Lower lobe of right lung (tissue), 2 donors: Measurements from ENCODE around the gene INAFM1. TPM values are rescaled to one million over a fixed set of nuclear protein-coding genes. Genes with fewer than 3 reads are reported as not detected.
A peak's percentile ranks its signal among the peaks of the same experiment; 100 is the strongest.

Source experiments
- ATAC-seq, 2 donors: fragments of 200-7000 bp; cut with Tn5 transposase; one replicate each; pipeline ENCODE4 v1.9.1; 2020 to 2022; ENCODE audit warnings: mild to moderate bottlenecking in 2 of 2, moderate library complexity in 2 of 2
- DNase-seq: peaks from one replicate; pipeline ENCODE4 v3.0.0-alpha.2; 2020
- H3K27ac ChIP-seq: fragments of 200-600 bp; one replicate; pipeline ENCODE4 v1.8.0; 2022
- H3K27me3 ChIP-seq: fragments of 200-600 bp; one replicate; pipeline ENCODE4 v1.8.0; 2022; ENCODE audit warnings: low read depth
- H3K36me3 ChIP-seq: fragments of 200-600 bp; one replicate; pipeline ENCODE4 v1.8.0; 2022; ENCODE audit warnings: mild to moderate bottlenecking
- H3K4me1 ChIP-seq: fragments of 200-600 bp; one replicate; pipeline ENCODE4 v1.8.0; 2022
- H3K4me3 ChIP-seq: fragments of 200-600 bp; one replicate; pipeline ENCODE4 v1.8.0; 2022; ENCODE audit warnings: mild to moderate bottlenecking
- H3K9me3 ChIP-seq: fragments of 200-600 bp; one replicate; pipeline ENCODE4 v1.8.0; 2022
- CTCF ChIP-seq: fragments of 200-600 bp; IDR thresholded peaks from one replicate; pipeline ENCODE4 v1.8.0; 2022; ENCODE audit warnings: antibody characterized with exemption, mild to moderate bottlenecking
- intact Hi-C: fragments of 100-400 bp; cut with DNase I; formaldehyde crosslinking; loops from one replicate; pipeline ENCODE4 v1.11.0; 2022
- total RNA-seq: library from RNA; stranded (reverse); fragmentation: NEBNext Ultra II Directional; extraction: Animal tissue kit (Norgen Biotek cat#: 25700); gene quantifications from one replicate; pipeline ENCODE4 v1.2.1, GENCODE V29; 2021
- donor health status: DM: no; HTN: yes; CAD: no; lungs with severe emphysema.

Gene INAFM1
- total RNA-seq, 1 donor from 2014 or later: 18.0 TPM

GRCh38 chr19:47264629-47265028 is 10.1 kb upstream of the INAFM1 start:
- no peak overlapping the region for H3K27ac ChIP-seq
- H3K4me1 ChIP-seq: no peaks in the 10 kb centered on the region
- DNase-seq (no peak), ATAC-seq (no peak)
- H3K4me3 ChIP-seq: no peak overlapping the region
- TF ChIP-seq CTCF: no peak
- H3K27me3 ChIP-seq: no peaks in the 10 kb centered on the region
- intact Hi-C loops: no loop called here
- H3K36me3 ChIP-seq: peaks cover 94% of the 10 kb centered on the region
- no peaks in the 10 kb centered on the region for H3K9me3 ChIP-seq

GRCh38 chr19:47266401-47266941 is 8.2 kb upstream of the INAFM1 start:
- Histone ChIP-seq H3K27me3 (no peaks in the 10 kb centered on the region), H3K27ac (no peak overlapping the region), H3K36me3 (peaks cover 92% of the 10 kb centered on the region), H3K9me3 (no peaks in the 10 kb centered on the region), H3K4me3 (no peak overlapping the region), H3K4me1 (no peaks in the 10 kb centered on the region)
- intact Hi-C loops: no loop called here
- TF ChIP-seq CTCF: no peak
- DNase-seq: no peak
- ATAC-seq: peak in 1 of 2 donors; percentile 10

- ATAC-seq (no peak), DNase-seq (no peak)
- H3K4me1 ChIP-seq: peaks cover under 1% of the 10 kb centered on the region
- no peak overlapping the region for H3K27ac ChIP-seq
- peaks cover 86% of the 10 kb centered on the region for H3K36me3 ChIP-seq
- no peak for TF ChIP-seq CTCF
- H3K27me3 ChIP-seq: no peaks in the 10 kb centered on the region
- H3K9me3 ChIP-seq: no peaks in the 10 kb centered on the region
- intact Hi-C loops: no loop called here
- no peak overlapping the region for H3K4me3 ChIP-seq
Observed at GRCh38 chr19:47267350-47267759, 7.3 kb upstream of the INAFM1 start.

GRCh38 chr19:47268028-47268427 is 6.7 kb upstream of the INAFM1 start:
- H3K4me3 ChIP-seq: no peak overlapping the region
- no peak for DNase-seq
- H3K9me3 ChIP-seq: no peaks in the 10 kb centered on the region
- intact Hi-C loops: no loop called here
- no peak overlapping the region for H3K27ac ChIP-seq
- peaks cover 79% of the 10 kb centered on the region for H3K36me3 ChIP-seq
- no peak for ATAC-seq
- H3K27me3 ChIP-seq: no peaks in the 10 kb centered on the region
- H3K4me1 ChIP-seq: peaks cover 7% of the 10 kb centered on the region
- TF ChIP-seq CTCF: no peak

- H3K27ac ChIP-seq: no peak overlapping the region
- peaks cover 64% of the 10 kb centered on the region for H3K36me3 ChIP-seq
- ATAC-seq: no peak
- H3K9me3 ChIP-seq: no peaks in the 10 kb centered on the region
- peaks cover 8% of the 10 kb centered on the region for H3K4me1 ChIP-seq
- no peak overlapping the region for H3K4me3 ChIP-seq
- no peaks in the 10 kb centered on the region for H3K27me3 ChIP-seq
- intact Hi-C loops: no loop called here
- DNase-seq: no peak
- TF ChIP-seq CTCF: no peak
Observed at GRCh38 chr19:47269596-47269995, 5.1 kb upstream of the INAFM1 start.
